ENCODE results near the gene PROCR.
A peak's percentile ranks its signal among the peaks of the same experiment; 100 is the strongest.
"Not testable (repeated sequence)": the region's sequence is repeated elsewhere in the genome, so short reads cannot be mapped to it uniquely, and the experiment has no call there.

The PROCR gene

DNA sequence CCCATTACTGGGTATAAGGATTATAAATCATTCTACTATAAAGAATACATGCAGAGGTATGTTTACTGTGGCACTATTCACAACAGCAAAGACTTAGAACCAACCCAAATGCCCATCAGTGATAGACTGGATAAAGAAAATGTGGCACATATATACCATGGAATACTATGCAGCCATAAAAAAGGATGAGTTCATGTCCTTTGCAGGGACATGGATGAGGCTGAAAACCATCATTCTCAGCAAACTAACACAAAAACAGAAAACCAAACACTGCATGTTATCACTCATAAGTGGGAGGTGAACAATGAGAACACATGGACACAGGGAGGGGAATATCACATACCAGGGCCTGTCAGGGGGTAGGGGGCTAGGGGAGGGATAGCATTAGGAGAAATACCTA lies 7.3 kb upstream of the PROCR start:
- H3K4me3 ChIP-seq (ENCODE audit: low read depth in 1 of 2, low read length in 2 of 2); H3K27me3 ChIP-seq (ENCODE audit: control insufficient read depth in 1 of 2, insufficient read depth in 2 of 2, low read length in 2 of 2); H3K4me1 ChIP-seq (ENCODE audit: control insufficient read depth in 1 of 2, insufficient read depth in 2 of 2, low read length in 2 of 2); H3K9ac ChIP-seq (ENCODE audit: low read depth in 1 of 2, low read length in 2 of 2); H3K9me3 ChIP-seq (ENCODE audit: control insufficient read depth in 1 of 2, low read length in 2 of 2); H3K36me3 ChIP-seq (ENCODE audit: control insufficient read depth in 1 of 2, insufficient read depth in 2 of 2, low read length in 2 of 2); H3K27ac ChIP-seq (ENCODE audit: low read depth, low read length): not testable (repeated sequence)

DNA sequence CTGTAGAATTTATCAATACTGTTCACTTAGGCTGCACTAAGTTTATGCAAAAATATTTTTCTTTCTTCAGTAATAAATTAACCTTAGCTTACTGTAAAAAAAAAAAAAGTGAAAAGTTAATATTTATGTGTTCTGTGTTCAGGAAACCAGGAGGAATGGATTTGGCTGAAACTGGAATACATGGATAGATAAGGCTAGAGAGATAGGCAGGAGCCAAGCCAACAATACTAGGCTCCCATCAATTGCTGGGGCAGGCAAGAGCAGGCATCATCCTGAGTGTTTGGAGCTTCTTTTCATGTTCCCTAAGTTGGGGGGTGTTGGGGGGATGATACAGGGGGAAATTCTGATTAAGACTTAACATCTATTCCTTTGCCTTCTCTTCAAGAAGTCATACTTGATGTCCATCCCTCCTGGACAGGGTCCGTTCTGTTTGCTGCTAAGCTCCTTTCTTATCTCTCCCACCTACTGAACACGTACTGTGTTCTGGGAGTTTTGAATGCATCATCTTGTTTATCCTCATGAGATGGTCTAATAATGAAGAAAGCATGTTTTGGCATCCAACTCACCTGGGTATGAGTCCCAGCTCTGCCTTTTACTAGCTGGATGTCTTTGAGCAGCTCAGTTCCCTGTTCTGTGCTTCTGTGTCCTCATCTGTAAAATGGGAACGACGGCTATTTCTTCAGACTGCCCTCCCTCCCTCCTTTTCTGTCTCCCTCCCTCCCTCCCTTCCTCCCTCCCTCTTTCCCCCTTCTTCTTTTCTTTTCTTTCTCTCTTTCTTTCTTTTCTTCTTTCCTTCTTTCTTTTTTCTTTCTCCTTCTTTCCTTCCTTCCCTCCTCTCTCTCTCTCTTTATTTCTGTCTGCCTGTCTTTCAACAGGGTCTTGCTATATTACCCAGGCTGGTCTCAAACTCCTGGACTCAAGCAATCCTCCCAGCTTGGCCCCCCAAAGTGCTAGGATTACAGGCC lies 6.4 kb upstream of the PROCR start:
- H3K9ac ChIP-seq (ENCODE audit: low read depth in 1 of 2, low read length in 2 of 2): no peak overlapping the region
- H3K4me1 ChIP-seq (ENCODE audit: control insufficient read depth in 1 of 2, insufficient read depth in 2 of 2, low read length in 2 of 2): no peaks in the 10 kb centered on the region
- H3K27ac ChIP-seq (ENCODE audit: low read depth, low read length): no peak overlapping the region
- H3K36me3 ChIP-seq (ENCODE audit: control insufficient read depth in 1 of 2, insufficient read depth in 2 of 2, low read length in 2 of 2): no peaks in the 10 kb centered on the region
- H3K9me3 ChIP-seq (ENCODE audit: control insufficient read depth in 1 of 2, low read length in 2 of 2): no peaks in the 10 kb centered on the region
- no peak overlapping the region for H3K4me3 ChIP-seq (ENCODE audit: low read depth in 1 of 2, low read length in 2 of 2)
- H3K27me3 ChIP-seq (ENCODE audit: control insufficient read depth in 1 of 2, insufficient read depth in 2 of 2, low read length in 2 of 2): no peaks in the 10 kb centered on the region

DNA sequence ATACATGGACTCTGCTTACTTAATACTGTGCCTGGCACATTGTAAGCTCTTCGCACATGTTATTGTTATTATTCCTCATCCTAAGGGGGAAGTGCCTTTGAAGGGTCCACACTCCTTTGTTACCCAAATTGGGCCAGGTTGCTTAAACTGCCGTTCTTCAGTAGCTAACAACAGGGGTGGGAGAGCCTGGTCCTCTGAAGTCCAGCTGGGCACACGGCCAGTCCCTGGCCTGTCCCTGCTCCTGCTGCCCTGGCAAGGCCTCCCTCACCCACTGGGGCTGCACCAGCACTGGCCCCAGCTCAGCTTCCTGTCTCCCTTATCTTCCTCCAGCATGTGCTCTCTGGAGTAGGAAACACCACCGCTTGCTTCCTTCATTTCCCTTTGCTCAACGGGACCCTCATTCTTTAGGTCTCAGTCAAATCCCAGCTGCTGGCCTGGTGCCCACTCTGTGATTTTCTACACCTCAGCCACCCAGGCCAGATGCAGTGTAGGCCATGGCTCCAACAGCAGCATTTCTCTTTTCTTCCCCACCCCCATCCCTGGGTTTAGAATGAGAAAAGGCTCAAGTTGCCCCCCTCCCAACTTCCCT lies 5.5 kb upstream of the PROCR start:
- Histone ChIP-seq H3K27me3 (ENCODE audit: control insufficient read depth in 1 of 2, insufficient read depth in 2 of 2, low read length in 2 of 2) (no peaks in the 10 kb centered on the region), H3K4me1 (ENCODE audit: control insufficient read depth in 1 of 2, insufficient read depth in 2 of 2, low read length in 2 of 2) (no peaks in the 10 kb centered on the region), H3K36me3 (ENCODE audit: control insufficient read depth in 1 of 2, insufficient read depth in 2 of 2, low read length in 2 of 2) (no peaks in the 10 kb centered on the region), H3K4me3 (ENCODE audit: low read depth in 1 of 2, low read length in 2 of 2) (no peak overlapping the region), H3K9me3 (ENCODE audit: control insufficient read depth in 1 of 2, low read length in 2 of 2) (no peaks in the 10 kb centered on the region), H3K27ac (ENCODE audit: low read depth, low read length) (no peak overlapping the region), H3K9ac (ENCODE audit: low read depth in 1 of 2, low read length in 2 of 2) (no peak overlapping the region)

DNA sequence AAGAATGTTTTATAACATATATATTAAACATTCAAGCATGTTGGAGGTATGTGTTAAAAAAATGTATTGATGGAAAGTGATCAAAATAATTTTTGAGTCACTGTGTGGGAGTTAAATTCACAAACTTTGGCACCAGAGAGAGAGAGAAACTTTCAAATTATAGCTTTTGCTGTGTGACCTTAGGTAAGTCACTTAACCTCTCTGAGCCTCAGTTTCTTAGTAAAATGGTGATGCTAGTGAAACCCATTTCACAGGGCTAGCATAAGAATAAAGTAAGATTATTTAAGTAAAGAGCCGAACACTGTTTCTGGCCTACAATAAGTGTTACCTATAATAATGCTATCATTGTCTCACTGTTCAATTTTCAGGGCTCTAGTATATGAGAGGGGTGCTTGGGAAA lies 4.1 kb upstream of the PROCR start:
- H3K9ac ChIP-seq (ENCODE audit: low read depth in 1 of 2, low read length in 2 of 2): no peak overlapping the region
- H3K36me3 ChIP-seq (ENCODE audit: control insufficient read depth in 1 of 2, insufficient read depth in 2 of 2, low read length in 2 of 2): no peaks in the 10 kb centered on the region
- H3K27me3 ChIP-seq (ENCODE audit: control insufficient read depth in 1 of 2, insufficient read depth in 2 of 2, low read length in 2 of 2): no peaks in the 10 kb centered on the region
- H3K4me3 ChIP-seq (ENCODE audit: low read depth in 1 of 2, low read length in 2 of 2): no peak overlapping the region
- H3K4me1 ChIP-seq (ENCODE audit: control insufficient read depth in 1 of 2, insufficient read depth in 2 of 2, low read length in 2 of 2): peaks cover 3 to 7% of the 10 kb centered on the region in 2 donors
- H3K9me3 ChIP-seq (ENCODE audit: control insufficient read depth in 1 of 2, low read length in 2 of 2): no peaks in the 10 kb centered on the region
- no peak overlapping the region for H3K27ac ChIP-seq (ENCODE audit: low read depth, low read length)

DNA sequence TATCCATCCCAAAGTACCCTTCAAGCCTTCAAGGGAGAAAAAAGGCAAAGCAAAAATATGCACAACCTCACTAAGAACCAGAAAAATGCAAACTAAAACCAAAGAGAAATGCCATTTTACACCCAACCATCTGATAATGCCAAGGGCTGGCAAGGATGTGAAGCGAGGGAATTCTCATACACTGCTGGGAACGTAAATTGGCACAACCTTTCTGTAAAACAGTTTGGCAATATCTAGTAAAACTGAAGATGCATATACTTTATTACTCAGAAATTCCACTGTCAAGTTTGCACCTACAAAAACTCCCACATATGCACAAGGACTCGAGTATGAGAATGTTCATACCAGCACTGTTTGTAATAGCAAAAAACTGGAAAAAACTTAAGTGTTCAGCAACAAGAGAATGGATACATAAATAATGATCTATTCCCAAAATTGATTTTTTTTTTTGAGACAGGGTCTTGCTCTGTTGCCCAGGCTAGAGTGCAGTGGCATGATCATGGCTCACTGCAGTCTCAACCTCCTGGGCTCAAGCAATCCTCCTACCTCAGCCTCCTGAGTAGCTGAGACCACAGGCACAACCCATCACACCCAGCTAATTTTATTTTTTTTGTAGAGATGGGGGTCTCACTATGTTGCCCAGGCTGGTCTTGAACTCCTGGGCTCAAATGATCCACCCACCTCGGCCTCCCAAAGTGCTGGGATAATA lies 3.0 kb upstream of the PROCR start:
- H3K27me3 ChIP-seq (ENCODE audit: control insufficient read depth in 1 of 2, insufficient read depth in 2 of 2, low read length in 2 of 2); H3K27ac ChIP-seq (ENCODE audit: low read depth, low read length); H3K9me3 ChIP-seq (ENCODE audit: control insufficient read depth in 1 of 2, low read length in 2 of 2); H3K4me3 ChIP-seq (ENCODE audit: low read depth in 1 of 2, low read length in 2 of 2); H3K36me3 ChIP-seq (ENCODE audit: control insufficient read depth in 1 of 2, insufficient read depth in 2 of 2, low read length in 2 of 2); H3K9ac ChIP-seq (ENCODE audit: low read depth in 1 of 2, low read length in 2 of 2): not testable (repeated sequence)
- H3K4me1 ChIP-seq (ENCODE audit: control insufficient read depth in 1 of 2, insufficient read depth in 2 of 2, low read length in 2 of 2): peaks cover 5 to 10% of the 10 kb centered on the region in 2 donors

GRCh38 chr20:35171438-35171752 lies 477 bp upstream of the PROCR start:
- H3K27me3 ChIP-seq (ENCODE audit: control insufficient read depth in 1 of 2, insufficient read depth in 2 of 2, low read length in 2 of 2): no peaks in the 10 kb centered on the region
- H3K27ac ChIP-seq (ENCODE audit: low read depth, low read length): no peak overlapping the region
- H3K9me3 ChIP-seq (ENCODE audit: control insufficient read depth in 1 of 2, low read length in 2 of 2): no peaks in the 10 kb centered on the region
- peaks cover 5 to 15% of the 10 kb centered on the region in 2 donors for H3K4me1 ChIP-seq (ENCODE audit: control insufficient read depth in 1 of 2, insufficient read depth in 2 of 2, low read length in 2 of 2)
- peak overlapping the region; percentile 73 to 77 for H3K4me3 ChIP-seq (ENCODE audit: low read depth in 1 of 2, low read length in 2 of 2)
- H3K36me3 ChIP-seq (ENCODE audit: control insufficient read depth in 1 of 2, insufficient read depth in 2 of 2, low read length in 2 of 2): peaks cover 0 to 3% of the 10 kb centered on the region in 2 donors
- peak overlapping the region in 1 of 2 donors; percentile 59 for H3K9ac ChIP-seq (ENCODE audit: low read depth in 1 of 2, low read length in 2 of 2)

DNA sequence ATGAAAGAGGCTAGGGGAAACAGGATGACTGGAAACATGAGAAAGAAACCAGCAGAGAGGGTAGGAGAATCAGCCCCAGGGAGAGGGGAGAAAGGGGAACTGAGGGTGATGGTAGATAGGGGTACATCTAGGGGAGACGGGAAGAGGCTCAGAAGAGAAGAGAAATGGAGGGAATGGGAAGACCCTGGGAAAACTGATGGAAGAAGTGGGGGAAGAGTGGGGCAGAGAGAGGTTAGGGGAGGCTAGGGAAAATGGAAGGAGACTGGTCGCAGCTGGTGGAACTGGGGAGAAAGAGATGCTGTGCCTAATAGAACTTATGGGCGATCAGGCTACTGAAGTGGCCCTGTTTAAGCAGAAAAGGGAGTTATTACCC lies 548 bp downstream of the PROCR start:
- Histone ChIP-seq H3K4me1 (ENCODE audit: control insufficient read depth in 1 of 2, insufficient read depth in 2 of 2, low read length in 2 of 2) (peaks cover 5 to 15% of the 10 kb centered on the region in 2 donors), H3K27ac (ENCODE audit: low read depth, low read length) (no peak overlapping the region), H3K9me3 (ENCODE audit: control insufficient read depth in 1 of 2, low read length in 2 of 2) (no peaks in the 10 kb centered on the region), H3K27me3 (ENCODE audit: control insufficient read depth in 1 of 2, insufficient read depth in 2 of 2, low read length in 2 of 2) (no peaks in the 10 kb centered on the region), H3K36me3 (ENCODE audit: control insufficient read depth in 1 of 2, insufficient read depth in 2 of 2, low read length in 2 of 2) (peaks cover 0 to 7% of the 10 kb centered on the region in 2 donors), H3K9ac (ENCODE audit: low read depth in 1 of 2, low read length in 2 of 2) (peak overlapping the region; percentile 58 to 59), H3K4me3 (ENCODE audit: low read depth in 1 of 2, low read length in 2 of 2) (peak overlapping the region; percentile 73 to 77)

DNA sequence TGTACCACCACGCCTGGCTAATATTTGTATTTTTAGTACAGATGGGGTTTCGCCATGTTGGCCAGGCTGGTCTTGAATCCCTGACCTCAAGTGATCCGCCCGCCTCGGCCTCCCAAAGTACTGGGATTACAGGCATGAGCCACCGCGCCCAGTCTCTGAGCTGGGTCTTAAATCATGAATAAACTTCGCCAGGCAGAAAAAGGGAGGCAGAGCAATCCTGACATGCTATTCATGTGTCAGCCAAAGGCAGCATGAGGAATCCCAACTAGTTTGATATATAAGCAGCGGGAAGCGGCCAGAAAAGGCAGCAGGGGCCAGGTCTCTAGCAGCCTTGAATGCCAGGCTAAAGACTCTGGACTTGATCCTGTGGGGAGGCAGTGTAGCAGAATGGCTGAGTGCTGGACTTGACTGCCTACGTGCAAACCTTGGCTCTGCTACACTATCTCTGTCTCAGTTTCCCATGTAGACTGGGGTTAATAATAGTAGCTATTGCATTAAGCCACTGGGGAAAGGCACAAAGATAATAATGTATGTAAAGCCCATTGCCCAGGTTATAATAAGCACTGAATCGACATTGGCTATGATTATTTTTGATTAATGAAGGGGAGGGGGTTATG lies 1.8 kb downstream of the PROCR start:
- Histone ChIP-seq H3K27me3 (ENCODE audit: control insufficient read depth in 1 of 2, insufficient read depth in 2 of 2, low read length in 2 of 2) (no peaks in the 10 kb centered on the region), H3K27ac (ENCODE audit: low read depth, low read length) (no peak overlapping the region), H3K9ac (ENCODE audit: low read depth in 1 of 2, low read length in 2 of 2) (peak overlapping the region in 1 of 2 donors; percentile 63), H3K36me3 (ENCODE audit: control insufficient read depth in 1 of 2, insufficient read depth in 2 of 2, low read length in 2 of 2) (peaks cover 0 to 7% of the 10 kb centered on the region in 2 donors), H3K9me3 (ENCODE audit: control insufficient read depth in 1 of 2, low read length in 2 of 2) (no peaks in the 10 kb centered on the region), H3K4me1 (ENCODE audit: control insufficient read depth in 1 of 2, insufficient read depth in 2 of 2, low read length in 2 of 2) (peaks cover 5 to 15% of the 10 kb centered on the region in 2 donors), H3K4me3 (ENCODE audit: low read depth in 1 of 2, low read length in 2 of 2) (peak overlapping the region; percentile 53 to 63)

GRCh38 chr20:35174458-35175216 lies 2.8 kb downstream of the PROCR start:
- no peak overlapping the region for H3K27ac ChIP-seq (ENCODE audit: low read depth, low read length)
- H3K9ac ChIP-seq (ENCODE audit: low read depth in 1 of 2, low read length in 2 of 2): peak overlapping the region in 1 of 2 donors; percentile 63
- peak overlapping the region; percentile 53 to 63 for H3K4me3 ChIP-seq (ENCODE audit: low read depth in 1 of 2, low read length in 2 of 2)

More at GRCh38 chr20:35174458-35175216, 2.8 kb downstream of the PROCR start:
- H3K4me1 ChIP-seq (ENCODE audit: control insufficient read depth in 1 of 2, insufficient read depth in 2 of 2, low read length in 2 of 2): peaks cover 5 to 15% of the 10 kb centered on the region in 2 donors
- peaks cover 0 to 7% of the 10 kb centered on the region in 2 donors for H3K36me3 ChIP-seq (ENCODE audit: control insufficient read depth in 1 of 2, insufficient read depth in 2 of 2, low read length in 2 of 2)
- H3K27me3 ChIP-seq (ENCODE audit: control insufficient read depth in 1 of 2, insufficient read depth in 2 of 2, low read length in 2 of 2): no peaks in the 10 kb centered on the region
- no peaks in the 10 kb centered on the region for H3K9me3 ChIP-seq (ENCODE audit: control insufficient read depth in 1 of 2, low read length in 2 of 2)
